Activated CD8-positive, alpha-beta memory T cell treated with anti-CD3 and anti-CD28 coated beads for 48 hours (primary cell): ENCODE results near the gene PHACTR3.

ENCODE experiments used
- DNase-seq, 3 experiments: peaks; one replicate each; pipeline ENCODE4 v3.0.0-alpha.2; 2020; ENCODE audit warnings: low read depth in 2 of 3, low spot score in 2 of 3

The PHACTR3 gene

GRCh38 chr20:59588236-59588855 lies 16.0 kb upstream of the PHACTR3 start:
- no peak for DNase-seq

- no peak for DNase-seq
Observed at GRCh38 chr20:59589086-59589684, 15.2 kb upstream of the PHACTR3 start.

GRCh38 chr20:59591061-59591460 lies 13.3 kb upstream of the PHACTR3 start:
- no peak for DNase-seq

GRCh38 chr20:59596690-59597089 lies 7.7 kb upstream of the PHACTR3 start:
- DNase-seq: no peak

GRCh38 chr20:59597240-59597639 lies 7.1 kb upstream of the PHACTR3 start:
- no peak for DNase-seq

GRCh38 chr20:59598625-59599310 lies 5.6 kb upstream of the PHACTR3 start:
- DNase-seq: peak in 2 of 3 experiments; percentile 10 to 23

- no peak for DNase-seq
Observed at GRCh38 chr20:59599941-59600340, 4.4 kb upstream of the PHACTR3 start.

GRCh38 chr20:59600472-59600871 lies 3.9 kb upstream of the PHACTR3 start:
- no peak for DNase-seq

- no peak for DNase-seq
Observed at GRCh38 chr20:59602546-59603080, 1.7 kb upstream of the PHACTR3 start.

GRCh38 chr20:59603176-59603575 lies 1.2 kb upstream of the PHACTR3 start:
- no peak for DNase-seq

GRCh38 chr20:59604741-59605600 lies 631 bp downstream of the PHACTR3 start:
- DNase-seq: no peak

GRCh38 chr20:59605601-59606364 lies 1.4 kb downstream of the PHACTR3 start:
- no peak for DNase-seq

- no peak for DNase-seq
Observed at GRCh38 chr20:59606566-59606965, 2.2 kb downstream of the PHACTR3 start.

- no peak for DNase-seq
Observed at GRCh38 chr20:59608396-59608795, 4.1 kb downstream of the PHACTR3 start.

GRCh38 chr20:59608871-59609270 lies 4.5 kb downstream of the PHACTR3 start:
- no peak for DNase-seq

GRCh38 chr20:59611286-59611685 lies 6.9 kb downstream of the PHACTR3 start:
- DNase-seq: no peak

- DNase-seq: no peak
Observed at GRCh38 chr20:59613861-59614260, 9.5 kb downstream of the PHACTR3 start.

- DNase-seq: no peak
Observed at GRCh38 chr20:59614714-59615113, 10.4 kb downstream of the PHACTR3 start.

GRCh38 chr20:59616306-59616705 lies 12.0 kb downstream of the PHACTR3 start:
- no peak for DNase-seq

GRCh38 chr20:59617221-59617620 lies 12.9 kb downstream of the PHACTR3 start:
- no peak for DNase-seq

- DNase-seq: no peak
Observed at GRCh38 chr20:59618131-59618530, 13.8 kb downstream of the PHACTR3 start.
